Measurements from ENCODE around the gene PPM1F. TPM values are rescaled to one million over a fixed set of nuclear protein-coding genes. Genes with fewer than 3 reads are reported as not detected.

The PPM1F gene
- total RNA-seq, 2 donors from 2014 or later = 14.5 to 26.4 TPM

- DNase-seq (no peak), ATAC-seq (no peak)
- no peaks in the 10 kb centered on the region for H3K9me3 ChIP-seq
- TF ChIP-seq POLR2A (IDR thresholded peaks at IDR 0.05) (no peak), CTCF (IDR thresholded peaks at IDR 0.05) (no peak)
- WGBS, 2 donors = 86 to 87% methylated on average over 7 to 14 of the region's 20 CpGs
- peak overlapping the region; percentile 32 to 78 (median 70) for H3K27ac ChIP-seq
- no peak overlapping the region for H3K4me3 ChIP-seq
- H3K4me1 ChIP-seq = peaks cover 29% of the 10 kb centered on the region
- no peaks in the 10 kb centered on the region for H3K27me3 ChIP-seq
- intact Hi-C loops (cut with DNase I) = no loop called here
- no peaks in the 10 kb centered on the region for H3K36me3 ChIP-seq (replicated peaks in 1 of 2; ENCODE audit: insufficient read depth in 1 of 2, low read depth in 2 of 2)
Observed at GRCh38 chr22:21922370-21923162, 30.1 kb downstream of the PPM1F start.

GRCh38 chr22:21921729-21922128 is 30.9 kb downstream of the PPM1F start:
- peak; percentile 67 to 87 (median 84) for DNase-seq
- Histone ChIP-seq H3K9me3 (no peaks in the 10 kb centered on the region), H3K36me3 (replicated peaks in 1 of 2; ENCODE audit: insufficient read depth in 1 of 2, low read depth in 2 of 2) (no peaks in the 10 kb centered on the region)

GRCh38 chr22:21921184-21921721 is 31.4 kb downstream of the PPM1F start:
- Histone ChIP-seq H3K4me1 (peaks cover 40% of the 10 kb centered on the region), H3K27ac (peak overlapping the region; percentile 47 to 78 (median 70)), H3K36me3 (replicated peaks in 1 of 2; ENCODE audit: insufficient read depth in 1 of 2, low read depth in 2 of 2) (no peaks in the 10 kb centered on the region), H3K27me3 (no peaks in the 10 kb centered on the region), H3K9me3 (no peaks in the 10 kb centered on the region), H3K4me3 (no peak overlapping the region)
- DNase-seq (peak in 1 of 4 donors; percentile 54), ATAC-seq (peak; percentile 14)
- TF ChIP-seq CTCF (IDR thresholded peaks at IDR 0.05) (no peak), POLR2A (IDR thresholded peaks at IDR 0.05) (no peak)
- 31 to 63% methylated on average over 1 to 13 of the region's 13 CpGs for WGBS, 2 donors
- intact Hi-C loops (cut with DNase I) = no loop called here

More at GRCh38 chr22:21921729-21922128, 30.9 kb downstream of the PPM1F start:
- intact Hi-C loops (cut with DNase I) = no loop called here
- peak; percentile 73 for ATAC-seq
- WGBS, 2 donors = 22 to 23% methylated on average over 8 of the region's 8 CpGs
- H3K27me3 ChIP-seq = no peaks in the 10 kb centered on the region
- H3K4me1 ChIP-seq = peaks cover 37% of the 10 kb centered on the region
- H3K4me3 ChIP-seq = no peak overlapping the region
- TF ChIP-seq CTCF (IDR thresholded peaks at IDR 0.05) (no peak), POLR2A (IDR thresholded peaks at IDR 0.05) (no peak)
- peak overlapping the region; percentile 47 to 78 (median 70) for H3K27ac ChIP-seq

GRCh38 chr22:21920341-21921183 is 32.1 kb downstream of the PPM1F start:
- intact Hi-C loops (cut with DNase I) = no loop called here
- TF ChIP-seq CTCF (IDR thresholded peaks at IDR 0.05) = no peak
- no peak for TF ChIP-seq POLR2A (IDR thresholded peaks at IDR 0.05)
- H3K4me1 ChIP-seq = peaks cover 40% of the 10 kb centered on the region
- ATAC-seq = no peak
- no peaks in the 10 kb centered on the region for H3K36me3 ChIP-seq (replicated peaks in 1 of 2; ENCODE audit: insufficient read depth in 1 of 2, low read depth in 2 of 2)
- no peaks in the 10 kb centered on the region for H3K9me3 ChIP-seq
- DNase-seq = no peak
- no peaks in the 10 kb centered on the region for H3K27me3 ChIP-seq
- no peak overlapping the region for H3K4me3 ChIP-seq
- 35 to 67% methylated on average over 5 to 16 of the region's 16 CpGs for WGBS, 2 donors
- peak overlapping the region; percentile 47 to 78 (median 70) for H3K27ac ChIP-seq
